ENCODE measurements around the gene LRRC26.

Gene LRRC26, protein sequence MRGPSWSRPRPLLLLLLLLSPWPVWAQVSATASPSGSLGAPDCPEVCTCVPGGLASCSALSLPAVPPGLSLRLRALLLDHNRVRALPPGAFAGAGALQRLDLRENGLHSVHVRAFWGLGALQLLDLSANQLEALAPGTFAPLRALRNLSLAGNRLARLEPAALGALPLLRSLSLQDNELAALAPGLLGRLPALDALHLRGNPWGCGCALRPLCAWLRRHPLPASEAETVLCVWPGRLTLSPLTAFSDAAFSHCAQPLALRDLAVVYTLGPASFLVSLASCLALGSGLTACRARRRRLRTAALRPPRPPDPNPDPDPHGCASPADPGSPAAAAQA

GRCh38 chr9:137169896-137170358 lies at the start of gene LRRC26:
Gene LRRC26, minus strand, starts transcription at chr9:137170051. Its CDS starts 108 bp downstream, at chr9:137169943.
- H3K4me3 ChIP-seq (ENCODE audit: control insufficient read depth, low read depth, low read length): no peak within 1 kb of the TSS
- TF ChIP-seq CTCF (conservative IDR thresholded peaks at IDR 0.05; ENCODE audit: control insufficient read depth, insufficient read depth, low read depth, low read length): no peak
- no peak for DNase-seq (ENCODE audit: low read depth)

DNA sequence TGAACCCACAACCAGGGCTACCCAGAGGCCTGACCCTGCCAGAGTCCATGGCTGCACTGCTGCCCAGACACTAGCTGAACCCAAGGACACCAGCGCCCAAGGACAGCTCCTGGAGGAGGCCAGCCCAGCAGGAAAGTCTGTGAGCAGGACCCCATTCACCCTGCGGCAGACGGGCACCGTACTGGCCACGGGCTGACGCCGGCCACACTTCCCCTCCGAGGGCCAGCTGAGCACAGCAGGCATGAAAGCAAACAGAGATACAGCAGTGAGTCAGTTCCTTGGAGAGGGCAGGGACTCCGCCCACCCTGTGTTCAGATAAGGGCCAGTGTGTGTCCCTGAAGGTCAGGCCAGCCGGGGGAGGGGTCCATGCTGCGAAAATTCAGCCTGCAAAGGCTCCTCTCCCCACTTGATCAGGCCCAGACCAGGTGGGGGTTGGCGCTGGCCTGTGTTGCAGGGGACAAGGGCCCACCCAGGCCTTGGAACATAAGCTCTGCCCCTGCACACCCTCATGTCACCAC lies 49.0 kb upstream of the LRRC26 start:
- H3K4me3 ChIP-seq (ENCODE audit: control insufficient read depth, low read depth, low read length): no peak overlapping the region
- peak; percentile 14 for DNase-seq (ENCODE audit: low read depth)

DNA sequence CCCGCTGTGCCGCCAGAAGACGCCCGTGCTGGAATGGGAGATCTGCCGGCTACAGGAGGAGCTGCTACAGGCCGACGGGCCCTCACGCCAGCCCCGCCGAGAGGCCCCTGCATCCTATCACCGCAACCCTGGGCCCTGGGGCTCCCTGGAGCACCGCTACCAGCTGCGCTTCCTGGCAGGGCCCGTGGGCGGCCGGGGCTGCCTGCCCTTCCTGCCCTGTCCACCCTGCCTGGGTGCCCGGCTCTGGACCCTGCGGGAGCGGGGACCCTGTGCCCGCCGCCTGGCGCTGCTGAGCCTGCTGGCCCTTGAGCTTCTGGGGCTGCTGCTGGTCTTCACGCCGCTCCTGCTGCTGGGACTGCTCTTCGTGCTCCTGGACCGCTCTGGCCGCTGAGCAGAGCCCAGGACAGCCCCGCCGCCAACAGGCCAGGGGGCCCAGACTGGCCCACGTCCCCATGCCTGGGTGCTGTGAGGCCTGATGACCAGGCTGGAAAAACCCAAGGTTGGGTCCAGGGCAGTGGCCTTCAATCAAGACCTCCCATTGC lies 48.4 kb upstream of the LRRC26 start:
- DNase-seq (ENCODE audit: low read depth): no peak
- TF ChIP-seq CTCF (conservative IDR thresholded peaks at IDR 0.05; ENCODE audit: control insufficient read depth, insufficient read depth, low read depth, low read length): no peak
- no peak overlapping the region for H3K4me3 ChIP-seq (ENCODE audit: control insufficient read depth, low read depth, low read length)

More for the DNA sequence above, 49.0 kb upstream of the LRRC26 start:
- TF ChIP-seq CTCF (conservative IDR thresholded peaks at IDR 0.05; ENCODE audit: control insufficient read depth, insufficient read depth, low read depth, low read length): no peak

- H3K4me3 ChIP-seq (ENCODE audit: control insufficient read depth, low read depth, low read length): peak overlapping the region; percentile 7
- TF ChIP-seq CTCF (conservative IDR thresholded peaks at IDR 0.05; ENCODE audit: control insufficient read depth, insufficient read depth, low read depth, low read length): no peak
- DNase-seq (ENCODE audit: low read depth): peak; percentile 34
Observed at GRCh38 chr9:137217276-137218211, 47.7 kb upstream of the LRRC26 start.

DNA sequence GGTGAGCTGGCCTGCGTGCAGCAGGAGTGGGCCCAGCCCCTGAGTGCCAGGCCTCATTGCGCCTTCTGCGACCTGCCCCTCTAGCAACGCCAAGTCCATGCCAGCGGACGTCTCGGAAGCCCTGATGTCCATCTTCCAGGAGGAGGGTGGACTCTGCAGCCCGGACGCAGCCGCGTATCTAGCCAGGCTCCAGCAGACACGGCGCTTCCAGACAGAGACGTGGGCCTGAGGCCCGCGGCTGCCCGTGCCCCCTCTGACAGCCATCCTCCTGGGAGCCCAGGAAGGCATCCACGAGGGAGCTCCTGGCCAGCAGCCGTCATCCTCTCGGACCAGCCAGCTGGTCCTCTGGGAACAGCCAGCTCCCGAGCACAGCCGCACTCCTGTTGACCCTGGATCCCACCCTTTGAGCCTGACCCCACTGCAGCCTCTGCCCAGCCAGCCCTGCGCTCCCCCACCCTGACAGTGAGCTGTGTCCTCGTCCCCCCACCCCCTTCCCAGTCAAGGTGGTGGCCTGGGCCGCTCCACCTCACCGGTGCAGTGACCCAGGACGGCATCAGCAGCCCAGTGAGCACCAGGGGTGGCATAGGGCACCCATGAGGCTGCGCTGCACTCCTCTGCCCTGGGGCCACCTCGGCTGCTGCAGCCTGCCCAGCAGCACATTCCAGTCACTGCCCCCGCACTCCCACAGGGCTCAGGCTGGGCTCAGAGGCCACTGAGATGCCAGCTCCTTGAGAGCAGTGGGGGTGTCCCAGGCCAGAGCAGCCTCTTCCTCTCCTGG lies 46.5 kb upstream of the LRRC26 start:
- no peak for TF ChIP-seq CTCF (conservative IDR thresholded peaks at IDR 0.05; ENCODE audit: control insufficient read depth, insufficient read depth, low read depth, low read length)
- no peak for DNase-seq (ENCODE audit: low read depth)
- no peak overlapping the region for H3K4me3 ChIP-seq (ENCODE audit: control insufficient read depth, low read depth, low read length)
